ENCODE measurements around the gene PRKCH.
"Not testable (repeated sequence)": the region's sequence is repeated elsewhere in the genome, so short reads cannot be mapped to it uniquely, and the experiment has no call there.

PRKCH gene

DNA sequence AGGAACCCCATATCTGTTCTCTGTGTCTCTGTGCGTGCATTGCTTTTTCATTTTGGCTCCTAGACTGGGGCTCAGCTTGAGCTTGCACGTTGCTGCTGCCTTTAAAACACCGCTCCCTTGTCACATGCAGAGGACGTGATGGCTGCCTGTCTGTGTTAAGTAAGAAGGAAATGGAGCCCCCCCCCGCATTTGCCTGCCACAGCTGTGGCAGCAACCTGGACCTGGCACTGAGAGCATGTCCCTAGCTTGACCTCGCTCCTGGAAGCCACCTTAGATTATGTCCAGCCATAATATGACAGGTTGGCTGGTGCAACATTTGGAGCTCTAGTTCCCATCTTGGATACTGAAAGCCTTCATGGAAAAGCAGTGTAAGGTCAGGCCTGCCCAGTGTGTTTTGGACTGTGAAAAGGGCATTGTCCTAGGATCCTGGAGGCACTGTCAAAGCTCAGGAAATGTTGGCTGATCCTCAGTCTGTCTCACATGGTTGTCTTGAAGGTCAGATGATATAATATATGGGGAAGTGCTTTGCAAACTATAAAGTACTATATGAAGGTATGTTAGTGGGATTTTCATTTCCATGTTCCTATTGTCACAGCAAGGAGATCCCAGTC, 73.8 kb downstream of the PRKCH start:
- no peak for DNase-seq

DNA sequence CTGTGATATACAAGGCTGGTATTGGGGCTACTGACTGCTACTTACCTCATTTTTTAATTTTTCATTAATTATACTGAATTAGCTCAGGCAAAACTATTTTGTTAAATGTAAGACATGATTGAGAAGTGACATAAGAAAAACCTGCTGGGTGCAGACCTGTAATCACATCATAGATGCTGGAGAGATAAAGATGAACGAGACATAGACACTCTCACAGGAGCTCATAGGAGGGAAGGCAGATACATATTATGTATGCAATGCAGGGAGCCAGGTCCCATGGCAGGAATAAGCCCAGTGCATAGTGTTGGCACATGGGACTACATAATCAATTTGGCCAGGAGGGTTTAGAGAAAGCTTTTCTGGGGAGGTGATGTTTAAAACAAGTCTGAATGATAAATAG, 74.9 kb downstream of the PRKCH start:
- no peak for DNase-seq

DNA sequence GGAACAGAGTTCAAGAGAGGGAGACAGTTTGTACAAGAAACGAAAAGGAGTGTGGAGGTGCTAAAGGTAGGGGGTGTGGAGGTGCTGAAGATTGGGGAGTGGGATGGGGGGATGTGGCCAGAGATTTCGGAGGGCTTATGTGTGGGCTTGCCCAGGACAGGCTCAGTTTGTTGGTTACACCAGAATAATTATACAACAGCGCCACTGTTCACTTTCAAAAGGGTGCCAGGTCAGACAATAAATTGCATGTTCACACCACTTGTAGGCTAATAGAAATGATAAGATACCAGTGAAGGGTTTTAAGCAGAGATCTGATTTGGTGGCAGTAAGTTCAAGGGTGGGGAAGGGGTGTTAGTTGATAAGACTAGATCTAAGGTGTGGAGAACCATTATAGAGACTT, 75.3 kb downstream of the PRKCH start:
- no peak for DNase-seq

DNA sequence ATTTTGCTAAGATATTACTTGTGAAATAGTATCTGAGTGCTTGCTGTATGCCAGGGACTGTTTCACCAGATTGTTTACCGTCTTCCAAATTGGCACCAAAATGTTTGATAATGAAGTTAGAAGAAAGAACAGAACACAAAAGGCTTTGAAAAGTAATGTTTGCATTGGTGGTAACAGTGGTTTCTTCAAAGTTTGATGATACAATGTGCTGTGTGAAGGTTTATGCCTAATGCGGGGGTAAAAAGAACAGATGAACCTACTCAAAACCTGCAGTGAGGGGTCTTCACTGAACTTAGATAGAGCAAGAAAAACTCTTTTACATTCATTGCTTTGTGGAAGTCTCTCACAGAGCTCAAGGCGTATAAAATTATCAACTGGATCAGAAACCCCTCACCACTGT, 76.2 kb downstream of the PRKCH start:
- no peak for DNase-seq

DNA sequence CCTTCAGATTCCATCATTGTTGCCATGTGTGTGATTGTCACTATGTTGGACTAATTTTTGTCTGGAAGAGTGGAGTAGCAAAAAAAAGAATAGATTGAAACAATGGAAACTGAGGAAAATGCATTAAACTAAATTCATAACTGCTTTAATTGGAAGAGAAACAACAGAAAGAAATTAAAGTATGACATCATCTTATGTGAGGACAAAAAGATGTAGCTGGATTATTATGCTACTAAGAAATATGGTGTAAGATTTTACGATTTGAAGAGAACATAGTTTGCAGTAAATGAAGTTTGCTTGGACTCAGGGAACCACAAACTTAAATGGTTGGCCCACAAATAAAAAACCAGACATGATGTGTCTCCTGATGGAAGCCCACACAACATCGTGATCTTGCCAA, 76.8 kb downstream of the PRKCH start:
- DNase-seq: no peak

DNA sequence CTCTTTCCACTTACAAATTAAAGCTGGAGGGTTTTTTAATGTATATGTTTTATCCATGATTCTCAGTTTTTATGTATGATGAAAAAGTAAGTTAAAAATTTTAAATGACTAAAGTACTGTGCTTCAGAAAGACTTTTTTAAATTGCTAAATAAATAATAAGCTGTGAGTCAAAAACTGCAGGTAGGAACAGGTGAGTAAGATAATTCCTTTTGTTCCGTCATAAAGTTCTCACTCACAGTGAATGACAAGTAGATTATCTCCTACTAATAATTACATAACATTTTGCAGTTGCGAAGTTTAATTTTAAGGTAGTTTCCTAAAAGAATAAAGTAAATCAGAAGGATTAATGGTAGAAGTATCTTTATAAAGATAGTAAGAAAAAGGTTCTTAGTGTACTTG, 78.0 kb downstream of the PRKCH start:
- DNase-seq: no peak

DNA sequence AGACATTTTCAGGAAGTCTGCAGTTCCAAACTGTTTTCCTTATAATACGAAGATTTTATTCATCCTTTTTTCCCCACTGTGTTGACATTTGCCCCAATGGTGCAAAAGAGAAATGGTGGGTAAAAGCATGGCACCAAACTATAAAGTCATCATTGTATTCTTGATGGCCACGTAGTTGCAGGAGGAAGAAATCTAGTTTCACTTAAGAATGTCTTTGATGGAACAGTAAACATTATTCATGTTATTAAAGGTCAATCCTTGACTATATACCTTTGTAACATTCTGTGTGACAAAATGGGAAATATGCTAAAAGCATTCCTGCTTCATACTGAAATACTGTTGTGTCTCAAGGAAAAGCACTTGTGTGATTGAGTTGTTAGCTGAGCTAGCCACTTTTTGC, 80.1 kb downstream of the PRKCH start:
- DNase-seq: no peak

DNA sequence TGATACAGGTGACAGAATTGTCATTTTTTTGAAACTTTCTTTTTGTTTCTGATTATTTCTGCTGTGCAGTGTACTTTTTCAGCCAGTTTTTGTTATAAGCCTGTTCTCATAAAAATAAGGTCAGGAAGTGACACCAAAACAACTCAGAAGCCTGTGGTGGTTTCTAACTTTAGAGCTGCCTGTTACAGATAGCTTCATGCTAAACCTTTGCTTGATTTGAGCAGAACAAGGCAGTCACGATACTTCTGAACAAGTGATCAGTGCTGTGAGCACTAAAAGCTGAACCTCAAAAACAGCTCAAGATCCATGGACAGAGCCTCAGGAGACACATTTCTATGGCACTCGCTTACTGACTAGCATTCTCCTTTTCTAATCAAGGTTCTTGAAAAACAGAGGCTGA, 82.0 kb downstream of the PRKCH start:
- no peak for DNase-seq

DNA sequence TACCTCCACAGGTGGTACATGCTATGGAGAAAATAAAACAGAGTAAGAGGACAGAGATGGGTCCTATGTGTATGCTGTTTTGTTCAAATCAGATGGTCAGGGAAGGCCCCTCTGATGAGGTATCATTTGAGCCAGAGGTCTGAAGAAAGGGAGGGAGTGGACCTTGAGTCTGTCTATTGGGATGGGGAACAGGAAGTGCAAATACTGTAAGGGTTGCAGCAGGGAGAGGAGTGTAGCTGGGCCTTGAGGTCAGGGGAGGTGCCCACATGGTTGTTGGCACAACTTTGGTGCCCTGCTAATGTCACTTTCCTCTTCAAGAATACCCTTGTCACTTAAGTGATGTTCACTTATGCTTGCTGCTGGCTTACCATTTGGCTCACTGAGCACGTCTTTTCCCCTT, 83.3 kb downstream of the PRKCH start:
- no peak for DNase-seq

DNA sequence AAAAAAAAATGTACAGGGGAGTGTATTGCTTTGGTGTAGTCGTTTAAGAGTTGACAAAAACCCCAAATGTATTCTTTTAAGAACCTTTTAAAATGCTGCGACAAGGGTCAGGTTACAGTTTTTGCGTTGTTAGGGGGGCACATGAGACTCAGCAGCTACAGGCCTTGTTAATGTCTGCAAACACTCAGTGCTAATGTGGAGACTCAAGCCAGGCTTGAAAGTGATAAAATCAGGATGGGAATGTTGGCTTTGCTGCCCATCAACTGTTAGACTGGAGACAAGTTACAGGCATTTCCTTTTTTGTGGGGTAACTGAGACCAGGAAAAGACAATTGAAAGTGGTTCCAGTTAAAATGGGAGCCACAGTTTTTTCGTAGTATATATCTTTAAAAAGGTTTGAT, 84.8 kb downstream of the PRKCH start:
- no peak for DNase-seq

DNA sequence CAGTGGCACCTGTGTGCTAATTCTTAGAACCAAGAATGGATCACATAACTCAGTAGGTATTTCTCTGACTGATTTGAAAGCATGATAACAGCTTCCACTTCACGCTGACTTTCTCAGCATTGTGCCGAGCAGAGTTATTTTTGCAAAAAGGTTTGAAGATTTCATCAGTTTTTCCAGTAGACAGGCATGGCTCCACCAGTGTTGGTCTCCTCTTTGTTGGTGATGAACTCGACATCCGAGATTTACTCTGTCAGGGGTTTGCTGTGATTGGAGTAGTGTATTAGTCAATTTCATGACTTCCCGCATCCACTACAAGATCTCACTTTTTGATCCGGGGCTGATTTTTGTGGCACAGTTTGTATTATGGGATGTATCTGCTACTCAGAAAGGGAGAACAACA, 85.3 kb downstream of the PRKCH start:
- no peak for DNase-seq

DNA sequence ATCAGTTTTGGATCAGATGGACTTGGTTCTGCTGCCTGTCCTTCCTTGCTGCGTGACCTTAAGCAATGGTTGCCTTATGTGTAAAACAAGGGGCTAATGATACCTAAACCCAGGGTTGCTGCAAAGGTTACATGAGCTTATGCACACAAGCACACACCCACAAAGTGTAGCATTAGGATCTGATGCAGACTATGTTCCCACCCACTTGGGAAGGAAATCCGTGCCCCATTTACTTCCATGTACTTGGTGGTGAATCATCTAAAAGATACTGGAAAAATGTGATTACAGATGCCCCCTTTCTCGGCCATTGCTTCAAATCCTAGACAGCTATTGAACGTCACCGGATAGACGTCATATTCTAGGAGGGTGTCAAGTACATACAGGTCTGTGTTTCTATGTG, 87.1 kb downstream of the PRKCH start:
- no peak for DNase-seq

DNA sequence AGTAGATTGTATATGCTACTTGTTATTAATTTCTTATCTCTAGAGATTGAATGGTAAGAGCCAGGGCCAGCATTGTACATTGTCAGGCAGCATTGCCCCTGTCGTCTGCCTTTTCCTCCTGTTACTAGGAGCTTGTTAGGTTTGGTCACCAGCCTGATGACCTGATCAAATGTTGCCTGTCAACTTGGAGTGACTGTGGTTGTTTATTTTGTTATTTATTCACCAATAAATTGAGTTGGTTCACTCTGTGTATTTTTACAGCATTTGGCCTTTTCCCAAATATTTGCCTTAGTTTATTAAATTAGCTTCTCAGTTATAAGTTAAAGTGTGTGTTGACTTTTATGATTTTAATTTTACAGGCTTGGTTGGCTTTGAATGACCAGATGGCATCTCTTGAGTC, 88.4 kb downstream of the PRKCH start:
- DNase-seq: no peak

DNA sequence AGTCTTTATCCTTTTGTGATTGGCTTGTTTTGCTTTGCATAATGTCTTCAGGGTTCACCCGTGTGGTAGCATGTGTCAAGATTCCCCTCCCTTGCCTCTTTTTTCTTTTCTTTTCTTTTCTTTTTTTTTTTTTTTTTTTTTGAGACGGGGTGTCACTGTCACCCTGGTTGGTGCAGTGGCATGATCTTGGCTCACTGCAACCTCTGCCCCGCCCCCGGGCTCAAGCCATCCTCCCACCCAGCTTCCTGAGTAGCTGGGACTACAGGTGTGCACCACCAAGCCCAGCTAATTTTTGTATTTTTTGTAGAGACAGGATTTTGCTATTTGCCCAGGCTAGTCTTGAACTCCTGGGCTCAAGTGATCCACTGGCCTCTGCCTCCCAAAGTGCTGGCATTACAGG, 94.6 kb downstream of the PRKCH start:
- not testable (repeated sequence) for DNase-seq

DNA sequence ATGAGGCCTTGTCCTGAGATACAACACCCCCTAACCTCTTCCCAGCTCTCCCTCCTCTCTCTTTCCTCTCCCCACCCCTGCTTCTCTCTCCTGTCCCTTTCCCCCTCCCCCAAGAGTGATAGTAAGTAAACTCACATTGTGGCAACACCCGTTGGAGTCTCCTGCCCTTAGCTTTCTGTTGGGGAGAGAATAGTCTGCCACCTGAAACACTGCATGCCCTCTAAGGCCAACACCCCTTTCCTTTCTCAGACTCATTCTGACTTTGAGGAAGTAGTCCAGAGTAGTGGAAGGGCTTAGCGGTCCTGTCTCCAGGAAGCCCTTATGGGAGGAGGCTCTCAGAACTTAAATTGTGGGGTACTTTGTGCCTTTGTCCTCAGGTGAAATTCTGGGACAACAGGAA, 95.2 kb downstream of the PRKCH start:
- DNase-seq: no peak

DNA sequence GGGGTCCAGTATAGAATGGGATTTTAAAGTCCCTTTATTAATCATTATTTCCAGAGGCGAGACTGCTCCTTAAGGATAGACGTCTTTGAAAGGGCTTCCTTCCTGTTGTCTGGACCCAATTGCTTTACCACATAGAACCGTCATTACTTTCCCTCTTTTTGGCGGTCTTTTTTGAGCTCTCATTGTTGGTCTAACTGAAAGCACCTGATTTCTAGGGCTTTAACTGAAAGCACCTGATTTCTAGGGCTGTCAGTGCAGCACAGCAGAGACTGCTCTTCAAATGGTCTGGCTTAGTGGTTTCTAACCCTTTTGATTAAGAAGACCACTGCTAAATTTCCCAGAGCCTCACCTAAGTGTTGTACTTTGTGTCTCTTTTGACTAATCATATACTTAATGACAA, 95.8 kb downstream of the PRKCH start:
- no peak for DNase-seq

DNA sequence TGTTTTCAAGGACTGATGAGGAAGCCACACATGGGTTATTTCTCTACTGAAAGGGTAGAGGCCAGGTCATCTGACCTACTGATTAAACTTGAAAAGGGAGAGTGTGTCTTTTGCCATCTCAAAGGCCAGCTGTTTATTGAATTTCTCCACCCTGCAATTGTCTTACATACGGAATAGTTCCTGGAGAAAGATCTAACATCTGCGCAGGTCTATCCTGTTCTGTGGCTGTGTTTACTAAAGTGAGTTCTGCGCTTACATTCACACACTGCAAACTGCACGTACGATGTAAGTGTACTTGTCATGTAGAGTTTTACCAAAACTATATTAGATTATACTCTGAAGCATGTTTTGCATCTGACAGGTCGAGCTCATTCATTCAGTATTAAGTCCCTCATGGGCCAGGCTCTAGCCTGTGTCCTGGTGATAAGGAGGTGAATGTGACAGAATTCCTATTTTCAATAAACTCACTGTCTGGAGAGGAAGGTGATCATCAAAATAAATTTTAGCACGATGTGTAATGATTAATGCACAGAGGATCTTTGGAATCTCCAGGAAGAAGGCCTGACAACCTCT, 96.6 kb downstream of the PRKCH start:
- DNase-seq: no peak

DNA sequence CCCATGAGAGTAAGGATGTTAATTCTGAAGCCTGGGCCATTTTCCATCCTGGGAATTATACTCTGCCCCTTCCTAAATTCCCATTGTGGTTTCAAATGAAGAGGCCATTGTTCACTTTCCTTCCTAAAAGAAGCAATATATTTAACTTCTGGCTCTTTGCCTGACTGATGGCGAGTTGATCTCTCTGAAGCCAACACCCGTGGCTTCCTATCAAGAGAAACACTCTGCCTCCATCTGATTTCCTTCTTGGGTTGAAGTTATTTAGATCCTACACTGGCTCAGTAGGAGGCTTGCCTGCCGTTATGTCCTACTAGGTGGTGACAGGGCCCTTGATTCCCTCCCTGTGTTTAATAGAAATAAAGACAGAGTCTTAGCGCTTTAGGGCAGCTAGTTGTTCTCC, 97.4 kb downstream of the PRKCH start:
- DNase-seq: no peak

DNA sequence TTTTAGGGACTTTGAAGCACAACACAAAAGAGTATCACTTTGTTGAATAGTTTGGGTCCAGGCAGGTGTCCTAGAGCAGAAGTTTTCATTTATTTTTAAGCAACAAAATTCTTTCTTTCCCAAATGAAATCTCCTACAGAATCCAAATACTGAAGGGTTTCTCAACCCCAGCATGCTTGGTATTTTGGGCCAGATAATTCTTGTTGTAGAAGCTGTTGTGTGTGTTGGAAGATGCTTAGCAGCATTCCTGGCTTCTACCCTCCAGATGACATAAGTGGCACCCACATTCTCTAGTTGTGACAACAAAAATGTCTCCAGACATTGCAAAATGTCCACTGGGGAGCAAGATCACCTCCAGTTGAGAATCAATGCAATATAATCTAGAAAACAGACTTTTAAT, 97.8 kb downstream of the PRKCH start:
- no peak for DNase-seq

DNA sequence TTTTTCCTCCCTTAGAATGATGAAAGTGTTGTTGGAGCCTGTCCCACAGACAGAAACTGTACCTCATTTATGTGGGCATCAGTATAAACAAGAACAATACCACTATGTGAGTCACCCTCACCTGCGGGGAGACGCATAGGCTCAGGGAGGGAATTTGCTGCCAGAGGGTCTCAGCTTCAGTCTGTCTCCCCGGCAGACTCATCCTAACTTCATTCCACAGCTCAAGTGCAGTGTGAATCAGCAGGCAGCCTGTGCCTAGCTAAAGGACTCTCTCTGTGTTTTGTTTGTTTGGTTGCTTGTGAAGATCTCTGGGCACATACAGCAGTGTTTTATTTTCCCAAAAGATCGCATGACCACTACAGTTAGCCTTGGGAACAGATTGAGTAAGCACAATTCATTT, 98.9 kb downstream of the PRKCH start:
- no peak for DNase-seq

DNA sequence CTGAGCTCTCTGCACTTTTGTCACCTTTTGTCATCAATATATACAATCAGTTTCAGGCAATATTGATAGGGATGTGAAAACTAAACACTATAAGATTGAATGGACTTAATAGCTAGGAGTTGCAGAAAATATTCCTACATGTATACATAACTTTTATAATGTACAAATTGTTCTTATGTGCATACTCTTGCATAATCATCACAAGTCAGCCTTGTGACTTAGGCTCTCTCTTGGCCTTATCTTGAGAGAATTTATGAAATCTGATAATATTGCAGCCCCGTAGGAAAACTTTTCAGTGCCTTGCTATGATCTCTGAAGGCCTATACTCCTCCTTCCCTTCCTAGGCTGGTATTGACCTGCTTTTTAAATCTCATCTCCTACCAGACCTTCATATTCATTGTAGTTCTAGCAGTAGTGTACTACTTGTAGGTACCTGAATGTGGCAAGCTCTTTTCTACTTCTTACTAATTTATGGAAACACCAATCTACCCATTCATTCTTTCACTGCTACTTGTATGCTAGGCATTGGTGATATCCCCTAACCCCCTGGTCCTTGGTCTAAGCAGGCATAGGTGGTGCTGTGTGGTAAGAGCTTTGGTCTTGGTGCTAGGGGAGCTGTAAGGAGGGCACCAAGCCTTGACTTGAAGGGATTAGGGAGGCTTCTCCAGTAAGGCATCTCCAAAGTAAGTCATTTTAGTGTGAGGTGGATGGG, 100.0 kb downstream of the PRKCH start:
- no peak for DNase-seq

DNA sequence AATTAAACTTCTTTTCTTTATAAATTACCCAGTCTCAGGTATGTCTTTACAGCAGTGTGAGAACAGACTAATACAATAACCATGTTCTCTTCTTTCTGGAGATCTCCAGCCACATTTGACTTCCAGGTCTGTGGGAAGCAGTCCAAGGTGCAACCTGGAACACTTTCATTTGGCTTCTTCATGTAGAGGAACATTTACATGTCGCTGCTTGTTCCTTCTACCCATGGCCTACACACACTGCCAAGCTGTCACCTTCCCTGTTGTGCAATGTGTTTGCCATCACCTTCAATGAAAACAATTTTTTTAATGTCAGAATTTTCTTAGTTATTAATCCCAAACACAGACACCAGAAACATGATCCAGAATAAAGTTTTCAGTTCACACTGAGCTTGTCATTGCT, 104.7 kb downstream of the PRKCH start:
- DNase-seq: no peak

DNA sequence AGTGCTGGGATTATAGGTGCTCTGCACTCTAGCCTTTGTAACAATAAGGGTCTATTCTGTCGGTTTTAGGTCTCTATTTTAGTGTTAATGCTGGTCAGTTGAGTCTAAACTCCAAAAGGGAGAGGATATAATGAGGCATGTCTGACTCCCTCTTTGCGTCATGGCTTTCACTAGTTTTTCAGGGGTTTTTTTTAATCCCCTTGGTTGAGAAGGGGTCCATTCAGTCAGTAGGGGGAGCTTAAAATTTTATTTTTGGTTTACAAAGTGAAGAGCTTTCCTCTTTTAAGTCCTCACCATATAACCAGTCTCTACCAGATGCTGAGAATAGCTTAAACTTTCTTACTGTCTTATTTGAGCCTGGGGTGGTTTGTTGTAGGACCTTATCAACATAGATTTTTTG, 106.9 kb downstream of the PRKCH start:
- no peak for DNase-seq

DNA sequence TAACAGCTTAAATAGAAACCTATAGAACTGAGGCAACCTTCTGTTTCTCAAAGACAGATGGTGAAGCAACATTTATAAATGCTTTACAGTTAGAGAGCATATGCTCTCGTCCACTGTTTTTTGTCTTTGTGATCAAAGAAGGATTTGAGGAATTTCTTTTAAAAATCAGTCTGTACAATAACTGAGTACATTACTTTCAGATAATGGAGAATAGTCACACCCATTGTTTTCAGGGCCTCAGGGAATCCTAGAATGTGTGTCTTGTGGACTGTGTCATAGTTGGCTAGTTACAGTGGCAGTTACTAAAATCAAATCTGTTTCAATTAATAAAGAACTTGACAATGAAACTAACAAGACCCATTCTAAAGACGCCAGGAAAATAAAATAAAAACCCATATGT, 107.9 kb downstream of the PRKCH start:
- no peak for DNase-seq
